HG03575 (cell line): ENCODE results near the gene SUZ12.
"Not testable (repeated sequence)": the region's sequence is repeated elsewhere in the genome, so short reads cannot be mapped to it uniquely, and the experiment has no call there.

Experiments
- ATAC-seq: cut with Tn5 transposase; IDR thresholded peaks from one replicate; pipeline ENCODE4 v1.9.1; 2021; ENCODE audit not compliant: unreplicated experiment, insufficient number of reproducible peaks, low FRiP score; ENCODE audit errors: extremely low read depth

SUZ12 gene

DNA sequence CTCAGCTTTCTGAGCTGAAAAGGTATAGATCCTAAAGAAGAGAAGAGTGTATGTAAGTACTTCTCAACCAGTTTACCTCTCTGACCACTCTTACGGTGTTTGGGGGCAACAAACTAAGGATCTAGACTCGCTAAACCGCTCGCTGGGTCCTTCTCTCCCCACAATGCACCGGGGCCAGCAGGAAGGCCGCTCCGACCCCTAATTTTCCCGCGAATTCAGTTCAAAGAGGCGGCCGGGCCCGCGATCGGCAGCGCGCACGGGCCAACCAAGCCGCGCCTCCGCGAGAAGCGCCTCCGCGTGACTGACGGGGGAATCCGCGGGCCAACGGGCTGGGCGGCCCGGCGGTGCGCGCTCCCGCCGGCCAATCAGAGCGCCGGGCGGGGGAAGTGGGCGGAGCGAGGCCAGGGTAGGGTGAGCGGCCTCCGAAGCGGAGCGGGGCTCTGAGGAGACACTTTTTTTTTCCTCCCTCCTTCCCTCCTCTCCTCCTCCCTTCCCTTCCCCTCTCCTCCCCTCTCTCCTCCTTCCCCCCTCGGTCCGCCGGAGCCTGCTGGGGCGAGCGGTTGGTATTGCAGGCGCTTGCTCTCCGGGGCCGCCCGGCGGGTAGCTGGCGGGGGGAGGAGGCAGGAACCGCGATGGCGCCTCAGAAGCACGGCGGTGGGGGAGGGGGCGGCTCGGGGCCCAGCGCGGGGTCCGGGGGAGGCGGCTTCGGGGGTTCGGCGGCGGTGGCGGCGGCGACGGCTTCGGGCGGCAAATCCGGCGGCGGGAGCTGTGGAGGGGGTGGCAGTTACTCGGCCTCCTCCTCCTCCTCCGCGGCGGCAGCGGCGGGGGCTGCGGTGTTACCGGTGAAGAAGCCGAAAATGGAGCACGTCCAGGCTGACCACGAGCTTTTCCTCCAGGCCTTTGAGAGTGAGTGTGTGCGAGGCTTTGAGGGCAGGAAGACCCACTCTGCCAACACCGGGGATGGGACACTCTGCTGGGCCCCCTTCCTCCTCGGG is at the start of gene SUZ12:
Gene SUZ12, plus strand, starts transcription at position 393 of the 995 bp plus-strand sequence. Its CDS starts 240 bp downstream, at position 633.
- not testable (repeated sequence) for ATAC-seq

DNA sequence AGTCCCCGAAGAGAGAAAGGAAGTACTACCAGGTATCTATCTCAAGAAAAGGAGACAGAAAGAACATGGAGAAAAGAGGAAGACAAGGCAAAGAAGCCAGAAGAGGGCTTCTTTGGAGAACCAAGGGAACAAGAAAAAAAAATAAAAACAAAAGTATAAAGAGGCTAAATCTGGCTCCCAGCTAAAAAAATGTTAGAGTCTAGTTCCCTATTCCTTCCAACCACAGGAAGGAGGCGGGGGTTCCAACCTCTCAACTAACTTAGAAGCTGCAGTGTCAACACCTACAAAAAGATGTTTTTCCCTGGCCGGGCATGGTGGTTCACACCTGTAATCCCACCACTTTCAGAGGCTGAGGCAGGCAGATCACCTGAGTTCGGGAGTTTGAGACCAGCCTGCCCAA is 48.7 kb upstream of the SUZ12 start:
- no peak for ATAC-seq

DNA sequence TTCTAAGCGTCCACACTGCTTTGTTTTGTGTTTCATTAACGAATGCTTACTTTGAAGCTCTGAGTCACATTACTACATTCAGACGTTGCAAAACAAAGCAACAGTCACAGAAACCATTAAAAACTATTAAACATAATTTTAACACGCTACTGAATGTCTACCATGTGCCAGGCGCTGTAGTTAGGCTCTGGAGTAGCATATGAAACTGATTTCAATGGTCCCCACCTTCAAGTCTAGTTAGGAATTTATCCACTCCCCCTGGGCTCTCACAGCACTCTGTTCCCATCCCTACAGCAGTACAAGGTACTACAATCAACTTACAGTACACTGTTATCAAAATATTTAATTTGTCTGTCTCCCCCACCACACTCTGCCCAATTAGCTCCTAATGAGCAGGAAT is 35.9 kb upstream of the SUZ12 start:
- no peak for ATAC-seq

DNA sequence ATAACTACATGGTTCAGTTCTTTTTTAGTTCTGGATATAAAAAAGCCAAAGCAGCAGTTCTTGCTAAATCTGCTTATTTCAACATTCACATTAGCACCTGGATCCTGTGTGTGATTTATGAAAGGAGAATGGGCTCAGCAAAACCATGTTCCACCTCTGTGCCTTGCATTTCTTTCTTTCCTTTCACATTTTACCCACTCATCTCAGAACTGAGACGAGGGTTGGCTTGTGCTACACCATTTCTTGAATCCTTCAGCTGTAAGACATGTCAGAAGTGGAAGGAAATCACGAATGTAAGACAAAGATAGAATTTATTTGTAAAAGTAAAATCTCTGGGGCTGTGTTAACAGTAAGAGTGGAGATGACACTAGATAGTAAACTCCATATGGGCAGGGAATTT is 34.1 kb upstream of the SUZ12 start:
- no peak for ATAC-seq

DNA sequence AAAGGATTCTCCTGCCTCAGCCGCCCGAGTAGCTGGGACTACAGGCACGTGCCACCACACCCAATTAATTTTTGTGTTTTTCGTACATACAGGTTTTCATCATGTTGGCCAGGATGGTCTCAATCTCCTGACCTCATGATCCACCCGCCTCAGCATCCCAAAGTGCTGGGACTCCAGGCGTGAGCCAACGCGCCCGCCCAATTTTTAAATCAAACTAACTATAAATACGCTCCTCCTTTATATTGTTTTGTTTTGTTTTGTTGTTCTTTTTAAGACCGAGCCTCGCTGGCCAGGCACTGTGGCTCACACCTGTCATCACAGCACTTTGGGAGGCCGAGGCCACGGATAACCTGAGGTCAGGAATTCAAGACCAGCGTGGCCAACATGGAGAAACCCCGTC is 33.4 kb upstream of the SUZ12 start:
- ATAC-seq: no peak

DNA sequence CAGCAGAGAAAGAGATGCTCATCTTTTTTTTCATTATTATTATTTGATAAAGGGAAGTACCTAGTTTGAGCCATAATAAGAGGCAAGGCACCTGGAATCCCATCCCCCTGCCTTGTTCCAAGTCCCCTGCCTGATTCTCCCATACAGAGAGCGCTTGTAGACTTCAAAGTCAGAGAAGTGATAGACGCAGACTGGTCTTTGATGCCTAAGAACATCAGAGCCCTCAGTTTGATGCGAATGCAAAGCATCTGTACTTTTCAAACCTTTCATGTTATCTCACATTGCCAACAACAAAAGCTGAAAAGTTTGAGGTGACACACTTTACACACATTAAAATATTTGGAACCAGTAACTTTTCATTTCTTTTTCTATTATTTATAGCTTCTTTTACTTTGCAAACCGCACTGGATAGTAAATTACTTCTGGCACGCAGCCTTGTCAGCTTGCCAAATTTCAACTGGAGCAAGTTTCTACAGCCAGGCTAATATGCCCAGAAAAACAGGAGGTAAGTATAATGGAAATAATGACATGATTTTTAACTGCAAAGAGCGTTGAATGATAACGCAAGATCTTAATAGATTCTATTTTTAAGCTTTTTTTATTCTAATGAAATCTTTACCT is 29.4 kb upstream of the SUZ12 start:
- ATAC-seq: no peak

DNA sequence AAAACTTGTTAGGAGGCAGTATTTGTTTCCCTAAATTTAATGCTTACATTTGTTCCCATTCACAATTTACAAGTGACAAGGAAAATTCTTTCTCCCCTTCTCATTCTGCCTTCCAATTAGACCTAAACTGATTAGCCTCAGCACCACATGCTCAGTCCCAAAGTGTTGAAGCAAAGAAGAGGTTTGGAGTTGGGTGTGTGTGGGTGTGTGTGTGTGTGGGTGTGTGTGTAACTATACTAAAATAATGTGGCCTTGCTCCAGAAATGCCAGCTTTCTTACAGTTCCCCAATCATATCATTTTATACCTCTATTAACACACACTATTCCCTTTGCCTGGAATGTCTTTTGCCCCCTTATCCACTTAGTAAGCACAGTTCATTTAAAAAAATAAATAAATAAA is 28.4 kb upstream of the SUZ12 start:
- ATAC-seq: no peak

DNA sequence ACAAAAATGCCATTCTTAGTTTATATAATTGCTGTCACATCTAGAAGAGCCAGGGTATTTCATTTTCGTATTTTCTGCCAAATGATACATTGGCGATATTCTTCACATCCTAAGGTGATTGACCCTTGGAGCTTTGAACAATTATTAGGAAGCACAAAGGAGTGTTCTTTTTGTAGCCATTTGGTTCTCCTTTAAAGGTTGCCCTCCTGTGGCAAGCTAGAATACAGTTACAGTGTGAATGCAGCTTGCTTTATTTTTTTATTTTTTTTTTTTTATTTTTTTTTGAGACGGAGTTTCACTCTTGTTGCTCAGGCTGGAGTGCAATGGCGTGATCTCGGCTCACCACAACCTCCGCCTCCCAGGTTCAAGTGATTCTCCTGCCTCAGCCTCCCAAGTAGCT is 24.1 kb upstream of the SUZ12 start:
- ATAC-seq: not testable (repeated sequence)

DNA sequence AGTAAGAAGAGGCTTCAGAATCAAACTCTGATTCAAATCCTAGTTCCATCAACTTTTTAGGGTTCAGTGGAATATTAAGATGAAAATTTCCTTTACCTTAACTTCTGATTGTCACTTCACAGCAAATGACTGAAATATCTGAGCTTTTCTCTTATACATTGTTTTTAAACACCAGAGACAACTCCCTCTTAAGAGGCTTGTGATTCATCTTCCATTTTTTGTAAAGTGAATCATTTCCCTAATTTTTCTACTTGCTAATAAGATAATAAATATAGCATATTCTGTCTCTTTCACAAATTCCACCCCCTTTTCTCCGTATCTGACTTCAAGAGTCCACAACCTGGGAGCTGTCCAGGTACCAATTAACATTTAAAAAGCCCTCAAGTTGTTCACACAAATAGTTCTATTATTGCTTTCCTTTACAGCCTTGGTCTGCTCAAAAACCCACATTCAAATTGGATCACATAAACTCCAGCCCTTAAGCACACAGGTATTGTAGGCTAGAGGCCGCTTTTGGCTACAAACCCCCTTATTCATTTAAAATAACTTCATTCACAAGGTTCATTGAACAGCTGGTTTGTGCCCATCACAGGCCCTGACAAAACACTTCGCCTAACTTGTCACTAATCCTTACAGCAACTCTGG is 21.2 kb upstream of the SUZ12 start:
- ATAC-seq: no peak

DNA sequence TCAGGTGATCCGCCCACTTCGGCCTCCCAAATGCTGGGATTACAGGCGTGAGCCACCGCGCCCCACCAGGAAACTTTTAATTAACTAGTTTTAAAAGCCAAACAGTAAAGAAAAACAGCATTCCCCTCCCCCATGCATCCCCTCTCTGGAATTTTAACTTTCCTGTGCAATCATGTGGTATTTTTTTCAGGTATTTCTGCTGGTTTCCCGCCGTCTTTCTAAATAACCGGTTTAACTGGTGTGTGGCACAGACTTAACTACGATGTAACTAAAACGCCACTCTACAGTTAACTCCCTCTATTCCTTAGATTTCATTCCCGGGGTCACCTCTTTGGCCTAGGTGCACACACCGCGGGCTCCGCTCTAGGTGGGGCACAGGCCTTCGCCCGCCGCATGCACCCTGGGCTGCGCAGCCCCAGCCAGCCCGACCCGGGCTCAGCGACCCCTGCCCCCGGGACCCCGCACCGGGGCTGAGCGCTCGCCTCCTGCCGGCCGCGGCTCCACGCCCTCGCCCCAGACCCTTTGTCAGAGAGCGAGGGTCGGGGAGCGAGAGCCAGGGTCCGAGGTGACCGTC is 20.2 kb upstream of the SUZ12 start:
- no peak for ATAC-seq

DNA sequence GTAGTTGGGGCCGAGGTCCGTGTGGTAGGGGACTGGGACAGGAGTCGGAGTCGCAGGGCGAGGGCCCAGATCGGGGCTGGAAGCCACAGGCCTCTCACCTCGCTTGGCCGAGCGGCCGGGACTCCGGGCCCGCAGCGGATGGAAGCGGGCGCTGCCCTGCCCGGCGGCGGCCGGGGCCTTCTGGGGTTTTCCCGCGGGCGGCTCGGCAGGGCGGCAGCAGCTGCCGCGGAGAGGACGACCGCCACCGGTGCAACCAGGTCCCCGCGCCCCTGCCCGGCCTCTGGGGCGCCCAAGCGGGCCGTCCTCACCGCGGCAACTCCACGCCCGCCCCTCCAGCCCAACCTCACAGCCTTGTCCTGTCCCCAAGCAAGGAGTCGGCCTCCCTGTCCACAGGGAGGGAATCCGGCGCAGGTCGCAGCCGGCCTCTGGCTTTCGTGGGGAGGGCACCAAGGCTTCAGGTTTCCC is 19.7 kb upstream of the SUZ12 start:
- no peak for ATAC-seq

DNA sequence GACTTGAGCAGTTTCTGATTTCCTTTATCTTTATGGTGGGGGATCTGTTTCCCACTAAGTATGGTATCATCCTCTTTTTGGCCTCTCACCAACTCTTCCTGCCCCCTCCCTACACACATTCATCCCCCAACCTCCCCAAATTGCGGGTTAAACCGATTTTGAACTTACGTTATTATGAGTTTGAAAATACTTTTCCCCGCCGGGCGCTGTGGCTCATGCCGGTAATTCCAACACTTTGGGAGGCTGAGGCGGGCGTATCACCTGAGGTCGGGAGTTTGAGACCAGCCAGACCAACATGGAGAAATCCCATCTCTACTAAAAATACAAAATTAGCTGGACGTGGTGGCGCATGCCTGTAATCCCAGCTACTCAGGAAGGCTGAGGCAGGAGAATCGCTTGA is 19.1 kb upstream of the SUZ12 start:
- ATAC-seq: not testable (repeated sequence)

DNA sequence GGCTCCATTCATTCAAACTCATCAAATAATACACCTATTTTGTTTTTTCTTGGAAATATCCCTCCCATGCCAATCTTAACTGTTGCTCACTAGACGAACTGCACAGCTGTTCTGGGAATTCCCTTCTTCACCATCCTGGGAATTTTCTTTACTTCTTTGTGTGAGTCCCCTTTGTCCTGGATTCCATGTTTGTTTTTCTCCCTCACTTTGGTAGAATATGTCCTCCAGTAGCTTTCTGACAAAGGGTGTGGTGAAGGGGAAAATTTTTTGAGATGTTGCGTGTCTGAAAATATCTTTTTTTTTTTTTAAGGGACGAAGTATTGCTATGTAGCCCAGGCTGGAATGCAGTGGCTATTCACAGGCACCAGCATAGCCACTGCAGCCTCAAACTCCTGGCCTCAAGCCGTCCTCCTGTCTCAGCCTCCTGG is 18.1 kb upstream of the SUZ12 start:
- ATAC-seq: no peak

DNA sequence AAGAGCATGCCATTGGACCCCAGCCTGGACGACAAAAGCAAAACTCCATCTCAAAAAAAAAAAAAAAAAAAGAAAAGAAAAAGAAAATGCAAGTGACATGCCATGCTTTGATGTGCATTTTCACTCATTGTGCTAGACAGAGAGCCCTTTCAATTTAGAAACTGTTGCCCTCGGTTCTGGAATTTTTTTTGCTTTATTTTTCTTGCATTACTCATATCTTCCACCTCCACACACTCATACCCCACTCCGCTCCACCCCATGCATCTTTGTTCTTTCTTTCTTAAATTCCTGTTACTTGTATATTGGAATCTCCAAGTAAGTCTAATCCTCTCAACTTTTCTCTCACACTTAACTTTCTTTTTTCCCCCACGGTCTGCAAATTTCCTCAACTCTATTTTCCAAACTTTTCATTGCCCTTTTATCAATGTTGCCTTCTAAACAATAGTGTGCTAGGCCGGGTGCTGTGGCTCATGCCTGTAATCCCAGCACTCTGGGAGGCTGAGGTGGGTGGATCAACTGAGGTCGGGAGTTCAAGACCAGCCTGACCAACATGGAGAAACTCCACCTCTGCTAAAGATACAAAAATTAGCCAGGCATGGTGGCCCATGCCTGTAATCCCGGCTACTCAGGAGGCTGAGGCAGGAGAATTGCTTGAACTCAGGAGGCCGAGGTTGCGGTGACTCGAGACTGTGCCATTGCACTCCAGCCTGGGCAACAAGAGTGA is 16.8 kb upstream of the SUZ12 start:
- no peak for ATAC-seq

DNA sequence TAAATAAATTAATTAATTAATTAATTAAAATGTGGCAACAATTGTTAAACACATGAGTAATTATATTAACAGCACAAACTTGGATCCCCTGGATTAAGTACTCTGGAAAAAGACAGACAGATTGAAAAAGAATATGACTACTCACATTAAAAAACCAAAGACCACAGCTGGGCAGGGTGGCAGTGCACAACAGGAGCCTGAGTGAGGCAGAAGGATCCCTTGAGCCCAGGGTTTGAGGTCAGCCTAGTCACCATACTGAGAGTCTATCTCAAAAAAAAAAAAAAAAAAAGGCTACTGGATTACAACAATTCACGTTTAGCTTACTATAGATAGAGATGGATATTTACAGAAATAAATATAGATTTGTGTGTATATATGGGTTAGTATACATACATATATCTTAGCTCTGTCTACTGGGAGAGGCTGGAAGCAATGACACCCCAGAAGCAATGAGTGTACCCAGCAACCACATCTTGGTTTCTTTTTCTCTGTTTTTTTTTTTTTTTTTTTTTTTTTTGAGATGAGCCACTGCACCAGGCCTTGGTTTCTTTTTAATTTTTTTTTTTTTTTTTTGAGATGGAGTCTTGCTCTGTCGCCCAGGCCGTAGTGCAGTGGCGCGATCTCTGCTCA is 10.6 kb upstream of the SUZ12 start:
- ATAC-seq: no peak

DNA sequence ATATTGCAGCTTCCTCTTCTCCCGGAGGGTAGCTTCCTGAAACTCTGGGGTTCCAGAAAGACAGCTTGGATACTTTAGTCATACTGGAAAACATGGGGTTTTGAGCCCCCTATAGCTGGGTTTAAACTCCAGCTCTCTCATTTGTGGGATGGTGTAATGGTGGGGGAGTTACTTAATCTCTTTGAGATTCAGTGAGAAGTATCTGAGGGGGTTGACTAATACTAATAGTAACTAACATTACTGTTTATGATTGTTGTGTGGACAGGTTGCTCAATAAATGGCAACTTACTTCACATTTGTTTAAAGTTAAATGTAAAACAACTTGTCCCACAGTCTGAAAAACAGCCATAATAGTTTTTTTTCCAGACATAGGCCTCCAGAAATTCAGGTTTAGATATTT is 5.1 kb upstream of the SUZ12 start:
- no peak for ATAC-seq

DNA sequence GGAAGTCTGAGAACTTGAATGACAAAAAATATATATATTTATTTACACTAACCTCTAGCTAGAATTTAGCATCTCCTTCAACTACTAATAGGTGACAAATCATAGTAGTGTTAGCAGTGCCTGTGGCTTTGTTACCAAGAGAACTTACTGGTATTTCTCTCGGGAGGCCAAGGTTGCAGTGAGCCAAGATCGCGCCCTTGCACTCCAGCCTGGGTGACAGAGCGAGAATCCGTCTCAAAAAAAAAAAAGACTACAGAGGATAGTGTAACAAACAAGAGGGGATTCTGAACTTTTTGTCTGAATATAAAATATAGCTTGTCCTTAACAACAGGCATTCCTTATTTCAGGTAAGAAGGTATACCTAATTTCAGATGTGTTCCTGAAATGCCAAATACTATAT is 1.3 kb upstream of the SUZ12 start:
- ATAC-seq: no peak

DNA sequence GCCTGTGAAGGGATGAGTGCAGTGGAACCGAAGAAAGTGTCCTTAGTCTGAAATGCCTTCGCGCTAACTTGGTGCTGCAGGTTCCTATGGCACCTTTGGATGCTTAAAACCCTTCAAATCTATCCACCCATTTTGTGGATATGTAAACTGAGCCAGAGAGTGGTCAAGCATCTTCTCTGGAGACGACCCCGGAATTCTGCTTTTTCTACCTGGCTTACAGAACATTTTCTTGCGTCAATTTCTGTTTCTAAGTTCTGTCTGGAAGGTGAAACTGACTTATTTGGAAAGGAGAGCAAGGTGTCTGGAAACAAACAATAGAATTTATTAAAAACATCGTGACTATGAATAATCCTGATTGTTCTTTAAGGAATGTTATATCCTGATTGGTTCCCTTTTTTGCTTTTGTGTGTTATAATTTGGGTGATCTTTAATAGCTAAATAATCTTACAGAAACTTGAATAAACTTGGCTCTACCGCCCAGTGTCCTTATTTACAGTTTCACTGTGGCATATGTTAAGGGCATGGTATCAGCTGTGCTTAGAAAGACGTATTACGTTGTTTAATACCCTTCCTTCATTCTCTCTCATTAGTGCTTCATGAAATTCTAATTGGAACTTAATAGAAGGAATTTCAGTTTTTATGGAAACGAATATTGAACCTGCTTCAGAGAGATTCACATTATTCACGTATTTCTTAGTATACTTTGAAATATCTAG is 1.3 kb downstream of the SUZ12 start:
- ATAC-seq: not testable (repeated sequence)
